Small intestine (tissue), 7 donors: Measurements from ENCODE around the gene AQR. TPM values are rescaled to one million over a fixed set of nuclear protein-coding genes. Genes with fewer than 3 reads are reported as not detected.

Experiments
- DNase-seq, 2 donors: peaks; one replicate each; pipeline versions ENCODE4 v3.0.0 to v3.0.0-alpha.2; 2013
- FAIRE-seq: peaks from 2 replicates; lab custom pipeline; 2012; peaks lifted over from hg19 to GRCh38; lab: Jason Lieb, UNC
- H3K27ac ChIP-seq, 3 donors: one replicate each; pipeline ENCODE4 v1.5.1; 2013; ENCODE audit warnings: low read length in 2 of 3, mild to moderate bottlenecking in 2 of 3, control low read depth in 1 of 3, inconsistent platforms in 1 of 3, low read depth in 1 of 3, moderate library complexity in 1 of 3
- H3K27me3 ChIP-seq, 3 donors: one replicate each; pipeline ENCODE4 v1.6.1; 2013; ENCODE audit warnings: low read length in 3 of 3, inconsistent platforms in 1 of 3; ENCODE audit not compliant: control insufficient read depth in 3 of 3, insufficient read depth in 3 of 3
- H3K36me3 ChIP-seq, 3 donors: one replicate each; pipeline ENCODE4 v1.6.1; 2013; ENCODE audit warnings: low read length in 3 of 3, inconsistent platforms in 1 of 3, low read depth in 1 of 3, mild to moderate bottlenecking in 1 of 3, moderate library complexity in 1 of 3; ENCODE audit not compliant: control insufficient read depth in 3 of 3, insufficient read depth in 2 of 3
- H3K4me1 ChIP-seq, 3 donors: one replicate each; pipeline ENCODE4 v1.6.1; 2013; ENCODE audit warnings: low read length in 2 of 3, inconsistent platforms in 1 of 3, low read depth in 1 of 3, mild to moderate bottlenecking in 1 of 3, moderate library complexity in 1 of 3; ENCODE audit not compliant: control insufficient read depth in 3 of 3, insufficient read depth in 2 of 3
- H3K4me3 ChIP-seq, 3 donors: one replicate each; pipeline ENCODE4 v1.5.1; 2013; ENCODE audit warnings: low read length in 3 of 3, control low read depth in 1 of 3, inconsistent platforms in 1 of 3, low read depth in 1 of 3, mild to moderate bottlenecking in 1 of 3, moderate library complexity in 1 of 3
- H3K9me3 ChIP-seq, 2 donors: one replicate each; pipeline ENCODE4 v1.6.1; 2013; ENCODE audit warnings: low read depth in 1 of 2, low read length in 1 of 2; ENCODE audit not compliant: control insufficient read depth in 2 of 2, insufficient read depth in 1 of 2
- WGBS, 3 donors: extraction: QIAGEN DNeasy Blood & Tissue Kit; methylation state at CpG; one replicate each; pipeline ENCODE4 v1.1.7; 2013; 5-methylcytosine and 5-hydroxymethylcytosine counted together
- polyA plus RNA-seq, 4 donors: library from polyadenylated mRNA; stranded (reverse) in 3 of 4; unstranded in 1 of 4; fragments of 200-250 nt in 3 of 4; fragments of 120-200 nt in 1 of 4; gene quantifications; one replicate each; pipeline versions ENCODE4 v1.2.1 to v1.2.3, GENCODE V29; 2013
- donor health status: healthy with polysubstance abuse.
- donor health status: control.
- donor health status: control.
- donor health status: Bipolar disorder and iron deficiency.
- donor health status: healthy.

AQR gene
- polyA plus RNA-seq, 4 donors = 6.8 to 26.5 (median 8.7) TPM

- WGBS, 3 donors = 89 to 96% (median 94%) methylated on average over 2 of the region's 2 CpGs
- Histone ChIP-seq H3K27ac (no peak overlapping the region), H3K27me3 (no peaks in the 10 kb centered on the region), H3K4me1 (no peaks in the 10 kb centered on the region), H3K9me3 (no peaks in the 10 kb centered on the region), H3K4me3 (no peak overlapping the region), H3K36me3 (peaks cover 7 to 14% (median 13%) of the 10 kb centered on the region in 3 donors)
- DNase-seq (no peak), FAIRE-seq (no peak)
Observed at GRCh38 chr15:34927726-34928125, 41.8 kb downstream of the AQR start.

DNA sequence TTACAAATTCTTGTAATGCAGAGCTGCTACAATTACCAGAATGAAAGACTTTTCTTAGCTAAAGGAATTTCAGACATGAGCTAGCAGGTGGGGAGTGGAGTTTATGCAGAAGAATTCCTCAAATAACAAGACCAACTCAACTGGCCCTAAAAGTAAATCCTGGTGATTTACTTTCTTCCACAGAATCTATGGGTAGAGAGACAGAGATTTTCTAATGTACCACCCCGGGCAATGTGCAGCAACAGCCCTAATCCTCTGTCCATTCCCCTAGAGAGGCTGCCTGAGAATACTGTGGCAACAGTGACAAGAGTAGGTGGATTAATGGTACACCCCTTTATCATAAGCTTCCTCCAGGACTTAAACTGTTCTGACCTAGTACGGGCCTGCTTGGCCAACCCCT is 55.2 kb downstream of the AQR start:
- Histone ChIP-seq H3K4me1 (no peaks in the 10 kb centered on the region), H3K27me3 (no peaks in the 10 kb centered on the region), H3K9me3 (no peaks in the 10 kb centered on the region), H3K36me3 (peaks cover 5 to 17% (median 15%) of the 10 kb centered on the region in 3 donors), H3K4me3 (no peak overlapping the region), H3K27ac (no peak overlapping the region)
- WGBS, 3 donors = 94 to 100% (median 98%) methylated on average over 2 of the region's 2 CpGs
- DNase-seq = no peak
- FAIRE-seq = no peak

DNA sequence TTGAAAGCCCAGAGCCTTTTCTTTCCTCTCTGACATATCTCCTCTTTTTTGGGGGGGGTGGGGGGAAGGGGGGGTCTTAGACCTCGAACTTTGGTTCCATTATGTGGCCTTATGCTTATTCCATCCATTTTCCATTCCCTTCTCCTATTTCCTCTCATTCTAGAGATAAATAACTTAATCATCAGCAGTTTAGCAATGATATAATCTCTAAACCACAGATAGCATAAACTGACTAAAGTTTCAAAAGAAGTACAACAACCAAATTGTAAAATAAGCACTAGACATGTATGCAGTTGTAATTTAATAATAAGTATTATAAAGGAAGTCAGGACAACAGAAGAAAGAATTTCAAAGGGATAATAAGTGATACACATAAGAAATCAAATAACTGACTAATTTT is 64.5 kb downstream of the AQR start:
- DNase-seq (no peak), FAIRE-seq (no peak)
- WGBS, 3 donors = 82 to 100% (median 91%) methylated on average over 1 of the region's 1 CpG
- Histone ChIP-seq H3K4me3 (no peak overlapping the region), H3K36me3 (peaks cover 4 to 9% (median 8%) of the 10 kb centered on the region in 3 donors), H3K27me3 (no peaks in the 10 kb centered on the region), H3K4me1 (no peaks in the 10 kb centered on the region), H3K27ac (no peak overlapping the region), H3K9me3 (no peaks in the 10 kb centered on the region)

DNA sequence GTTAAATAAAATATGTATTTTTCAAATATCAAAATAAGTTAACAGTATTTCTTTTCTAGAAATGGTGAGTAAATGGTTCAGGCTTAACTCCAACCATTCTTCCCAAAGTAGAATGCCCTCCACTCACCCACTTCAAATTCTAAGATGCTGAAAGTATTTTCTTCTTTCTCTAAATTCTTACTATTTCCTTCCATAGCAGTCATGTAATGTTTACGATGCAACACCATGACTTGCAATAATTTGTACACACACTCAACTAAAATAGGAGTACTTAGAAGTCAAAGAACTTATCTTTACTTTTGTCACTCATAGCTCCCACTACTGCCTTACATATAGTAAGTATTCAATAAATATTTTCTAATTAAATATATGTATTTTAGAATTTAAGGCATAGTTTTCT is 65.0 kb downstream of the AQR start:
- no peaks in the 10 kb centered on the region for H3K4me1 ChIP-seq
- FAIRE-seq = no peak
- no peak for DNase-seq
- H3K27ac ChIP-seq = no peak overlapping the region
- H3K27me3 ChIP-seq = no peaks in the 10 kb centered on the region
- H3K4me3 ChIP-seq = no peak overlapping the region
- 95 to 100% (median 100%) methylated on average over 1 of the region's 1 CpG for WGBS, 3 donors
- H3K9me3 ChIP-seq = no peaks in the 10 kb centered on the region
- peaks cover 4 to 11% (median 7%) of the 10 kb centered on the region in 3 donors for H3K36me3 ChIP-seq

DNA sequence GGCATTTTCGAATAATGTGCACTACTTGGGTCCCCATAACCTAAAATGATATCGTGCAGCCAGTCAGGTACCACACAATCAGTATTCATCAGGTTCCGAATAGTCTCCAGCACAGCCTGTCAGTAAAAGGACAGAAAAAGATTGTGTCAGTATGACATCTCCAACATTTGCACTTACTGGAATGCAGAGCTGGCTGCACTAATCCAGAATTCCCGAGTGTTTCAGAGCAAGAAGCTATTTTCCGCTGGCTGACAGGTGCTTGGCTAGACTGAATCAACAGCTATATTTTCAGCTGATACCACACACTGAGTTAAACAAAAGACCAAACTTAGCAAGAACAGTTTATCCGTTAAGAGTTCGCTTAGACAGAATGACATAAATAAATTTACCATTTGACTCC is 68.8 kb downstream of the AQR start:
- WGBS, 3 donors = 84 to 94% (median 92%) methylated on average over 7 of the region's 7 CpGs
- no peak overlapping the region for H3K27ac ChIP-seq
- peaks cover 6 to 16% (median 9%) of the 10 kb centered on the region in 3 donors for H3K36me3 ChIP-seq
- no peaks in the 10 kb centered on the region for H3K9me3 ChIP-seq
- no peaks in the 10 kb centered on the region for H3K27me3 ChIP-seq
- no peak for FAIRE-seq
- no peak for DNase-seq
- no peak overlapping the region for H3K4me3 ChIP-seq
- H3K4me1 ChIP-seq = no peaks in the 10 kb centered on the region

- FAIRE-seq (no peak), DNase-seq (no peak)
- Histone ChIP-seq H3K27me3 (no peaks in the 10 kb centered on the region), H3K27ac (no peak overlapping the region), H3K4me3 (no peak overlapping the region), H3K9me3 (peaks cover 0 to 11% of the 10 kb centered on the region in 2 donors), H3K4me1 (no peaks in the 10 kb centered on the region), H3K36me3 (peaks cover 11 to 24% (median 17%) of the 10 kb centered on the region in 3 donors)
- WGBS, 3 donors = 97 to 99% (median 99%) methylated on average over 5 of the region's 5 CpGs
Observed at GRCh38 chr15:34896183-34896582, 73.4 kb downstream of the AQR start.

GRCh38 chr15:34893967-34894366 is 75.6 kb downstream of the AQR start:
- Histone ChIP-seq H3K9me3 (peaks cover 0 to 11% of the 10 kb centered on the region in 2 donors), H3K27ac (no peak overlapping the region), H3K4me3 (no peak overlapping the region), H3K4me1 (no peaks in the 10 kb centered on the region), H3K36me3 (peaks cover 11 to 20% (median 17%) of the 10 kb centered on the region in 3 donors), H3K27me3 (no peaks in the 10 kb centered on the region)
- DNase-seq (no peak), FAIRE-seq (no peak)

GRCh38 chr15:34892963-34893591 is 76.5 kb downstream of the AQR start:
- DNase-seq = no peak
- Histone ChIP-seq H3K9me3 (peaks cover 0 to 11% of the 10 kb centered on the region in 2 donors), H3K4me1 (no peaks in the 10 kb centered on the region), H3K4me3 (no peak overlapping the region), H3K27ac (no peak overlapping the region), H3K36me3 (peaks cover 11 to 21% (median 17%) of the 10 kb centered on the region in 3 donors), H3K27me3 (no peaks in the 10 kb centered on the region)
- no peak for FAIRE-seq
- WGBS, 3 donors = 83 to 88% (median 84%) methylated on average over 7 of the region's 7 CpGs

- H3K36me3 ChIP-seq = peaks cover 10 to 20% (median 10%) of the 10 kb centered on the region in 3 donors
- FAIRE-seq (no peak), DNase-seq (no peak)
- H3K4me1 ChIP-seq = no peaks in the 10 kb centered on the region
- no peak overlapping the region for H3K4me3 ChIP-seq
- no peak overlapping the region for H3K27ac ChIP-seq
- 69 to 93% (median 91%) methylated on average over 2 of the region's 2 CpGs for WGBS, 3 donors
- peaks cover 0 to 11% of the 10 kb centered on the region in 2 donors for H3K9me3 ChIP-seq
- H3K27me3 ChIP-seq = no peaks in the 10 kb centered on the region
Observed at GRCh38 chr15:34890424-34890823, 79.1 kb downstream of the AQR start.
